Lung (tissue), 12 donors: ENCODE results near the gene GLIS1. TPM values are rescaled to one million over a fixed set of nuclear protein-coding genes. Genes with fewer than 3 reads are reported as not detected.

Experiments
- ATAC-seq: fragments of 200-7000 bp; cut with Tn5 transposase; one replicate; pipeline ENCODE4 v1.9.1; 2020; ENCODE audit warnings: moderate number of reproducible peaks; ENCODE audit not compliant: insufficient read depth, low FRiP score
- DNase-seq, 3 donors: peaks; one replicate each; pipeline ENCODE4 v3.0.0-alpha.2; 2013 to 2017
- H3K27ac ChIP-seq, 2 donors: one replicate each; pipeline ENCODE4 v1.5.1; 2013; ENCODE audit warnings: mild to moderate bottlenecking in 2 of 2, moderate library complexity in 2 of 2, control low read depth in 1 of 2, inconsistent platforms in 1 of 2, low read depth in 1 of 2, low read length in 1 of 2
- H3K27me3 ChIP-seq, 3 donors: one replicate each; pipeline ENCODE4 v1.5.1; 2013; ENCODE audit warnings: low read length in 2 of 3; ENCODE audit not compliant: control insufficient read depth in 3 of 3, insufficient read depth in 3 of 3
- H3K36me3 ChIP-seq, 4 donors: one replicate each; pipeline ENCODE4 v1.5.1; 2013; ENCODE audit warnings: low read length in 4 of 4, mild to moderate bottlenecking in 1 of 4, moderate library complexity in 1 of 4; ENCODE audit not compliant: control insufficient read depth in 4 of 4, insufficient read depth in 4 of 4
- H3K4me1 ChIP-seq, 5 donors: one replicate each; pipeline ENCODE4 v1.5.1; 2013; ENCODE audit warnings: low read length in 5 of 5, mild to moderate bottlenecking in 2 of 5, moderate library complexity in 1 of 5; ENCODE audit not compliant: control insufficient read depth in 5 of 5, insufficient read depth in 5 of 5
- H3K4me3 ChIP-seq: one replicate; pipeline ENCODE4 v1.5.1; 2013; ENCODE audit warnings: mild to moderate bottlenecking, control low read depth, moderate library complexity
- H3K9ac ChIP-seq, 2 donors: one replicate each; pipeline ENCODE4 v1.5.1; 2013; ENCODE audit warnings: low read length in 2 of 2, control low read depth in 1 of 2; ENCODE audit not compliant: insufficient read depth in 1 of 2
- H3K9me3 ChIP-seq, 4 donors: one replicate each; pipeline ENCODE4 v1.5.1; 2013; ENCODE audit warnings: low read length in 3 of 4, mild to moderate bottlenecking in 1 of 4, moderate library complexity in 1 of 4; ENCODE audit not compliant: control insufficient read depth in 4 of 4, insufficient read depth in 3 of 4
- CTCF ChIP-seq: IDR thresholded peaks from 2 replicates; pipeline ENCODE4 v1.5.1; 2012; ENCODE audit warnings: mild to moderate bottlenecking; ENCODE audit errors: control extremely low read depth, extremely low read depth
- WGBS, 2 donors: extraction: QIAGEN DNeasy Blood & Tissue Kit; methylation state at CpG; one replicate each; pipeline ENCODE4 v1.1.7; 2013; 5-methylcytosine and 5-hydroxymethylcytosine counted together
- polyA plus RNA-seq, 2 donors: library from polyadenylated mRNA; stranded (reverse); fragments of 200-250 nt; gene quantifications; one replicate each; pipeline ENCODE4 v1.2.1, GENCODE V29; 2013
- total RNA-seq, 2 donors: library from RNA; depleted of rRNA in 1 of 2; stranded (reverse); fragments of >200 nt in 1 of 2; gene quantifications; one replicate each; pipeline ENCODE4 v1.2.1, GENCODE V29; 2014 to 2021
- donor health status: control.
- donor health status: control.
- donor health status: Bipolar disorder and iron deficiency.
- donor health status: healthy.
- donor health status: DM: yes; HTN: yes; CAD: no.

The GLIS1 gene
- total and polyA plus RNA-seq, 4 donors: 0.05 to 0.18 (median 0.17) TPM; not detected in 1

- Histone ChIP-seq H3K27ac (no peak overlapping the region), H3K9ac (no peak overlapping the region)
- no peak for TF ChIP-seq CTCF
These were observed 5.5 kb downstream of the GLIS1 start for GRCh38 chr1:53733447-53733931.

GRCh38 chr1:53732912-53733317 lies 6.0 kb downstream of the GLIS1 start:
- Histone ChIP-seq H3K9ac (no peak overlapping the region), H3K4me3 (no peak overlapping the region), H3K9me3 (peaks cover 0 to 2% (median 0%) of the 10 kb centered on the region in 4 donors), H3K27me3 (peaks cover 0 to 69% (median 34%) of the 10 kb centered on the region in 3 donors), H3K4me1 (peaks cover 0 to 5% (median 0%) of the 10 kb centered on the region in 5 donors), H3K36me3 (no peaks in the 10 kb centered on the region), H3K27ac (no peak overlapping the region)
- DNase-seq (peak in 1 of 3 donors; percentile 26), ATAC-seq (no peak)
- TF ChIP-seq CTCF: no peak
- 61 to 70% methylated on average over 6 of the region's 6 CpGs for WGBS, 2 donors

More at GRCh38 chr1:53733447-53733931, 5.5 kb downstream of the GLIS1 start:
- DNase-seq (no peak), ATAC-seq (no peak)
- Histone ChIP-seq H3K27me3 (peaks cover 4 to 72% (median 39%) of the 10 kb centered on the region in 3 donors), H3K4me1 (peaks cover 0 to 11% (median 0%) of the 10 kb centered on the region in 5 donors), H3K9me3 (peaks cover 0 to 2% (median 0%) of the 10 kb centered on the region in 4 donors), H3K36me3 (no peaks in the 10 kb centered on the region), H3K4me3 (no peak overlapping the region)
- 91 to 94% methylated on average over 12 of the region's 12 CpGs for WGBS, 2 donors

GRCh38 chr1:53732409-53732808 lies 6.6 kb downstream of the GLIS1 start:
- Histone ChIP-seq H3K27ac (no peak overlapping the region), H3K36me3 (no peaks in the 10 kb centered on the region), H3K9ac (no peak overlapping the region), H3K27me3 (peaks cover 0 to 66% (median 34%) of the 10 kb centered on the region in 3 donors), H3K4me1 (peaks cover 0 to under 1% (median 0%) of the 10 kb centered on the region in 5 donors), H3K4me3 (no peak overlapping the region), H3K9me3 (peaks cover 0 to 2% (median 0%) of the 10 kb centered on the region in 4 donors)
- TF ChIP-seq CTCF: no peak
- DNase-seq: no peak
- ATAC-seq: no peak
- 42 to 48% methylated on average over 3 of the region's 3 CpGs for WGBS, 2 donors

GRCh38 chr1:53731779-53732305 lies 7.1 kb downstream of the GLIS1 start:
- H3K27me3 ChIP-seq: peaks cover 0 to 61% (median 30%) of the 10 kb centered on the region in 3 donors
- H3K36me3 ChIP-seq: no peaks in the 10 kb centered on the region
- DNase-seq (no peak), ATAC-seq (no peak)
- H3K9ac ChIP-seq: no peak overlapping the region
- no peaks in the 10 kb centered on the region for H3K4me1 ChIP-seq
- H3K27ac ChIP-seq: no peak overlapping the region
- no peak overlapping the region for H3K4me3 ChIP-seq
- peaks cover 0 to 2% (median 0%) of the 10 kb centered on the region in 4 donors for H3K9me3 ChIP-seq
- TF ChIP-seq CTCF: no peak
- 90 to 92% methylated on average over 8 of the region's 8 CpGs for WGBS, 2 donors
